ENCODE measurements around the gene ZNF14. TPM values are rescaled to one million over a fixed set of nuclear protein-coding genes. Genes with fewer than 3 reads are reported as not detected.
A peak's percentile ranks its signal among the peaks of the same experiment; 100 is the strongest.
"Not testable (repeated sequence)": the region's sequence is repeated elsewhere in the genome, so short reads cannot be mapped to it uniquely, and the experiment has no call there.

ZNF14 gene
- total RNA-seq, 2 experiments from 2014 or later = 8.4 TPM

DNA sequence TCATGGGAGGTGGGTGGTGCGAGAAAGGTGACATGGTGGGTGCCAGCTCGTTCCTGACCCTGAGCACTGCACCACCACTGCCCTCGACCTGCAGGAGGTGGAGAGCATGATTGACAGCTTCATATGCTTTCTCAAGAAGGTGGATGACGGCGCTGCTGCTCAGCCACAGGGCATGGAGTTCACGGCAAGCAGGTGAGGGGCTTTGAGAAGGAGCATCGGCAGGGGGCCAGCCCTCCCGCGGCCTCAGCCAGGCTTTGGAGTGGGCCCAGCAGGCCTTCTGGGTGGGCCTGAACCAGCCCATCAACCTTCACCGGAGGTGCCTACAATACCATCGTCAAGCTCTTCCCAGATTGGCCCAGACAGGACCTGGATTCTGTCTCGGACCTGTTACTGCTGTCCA is 18.9 kb upstream of the ZNF14 start:
- no peaks in the 10 kb centered on the region for H3K27me3 Mint-ChIP-seq (ENCODE audit: low read depth)
- H3K9me3 Mint-ChIP-seq = no peaks in the 10 kb centered on the region
- no peak overlapping the region for H3K4me3 Mint-ChIP-seq
- intact Hi-C loops (cut with micrococcal nuclease) = no loop called here
- no peaks in the 10 kb centered on the region for H3K4me1 Mint-ChIP-seq (ENCODE audit: low read depth)
- CTCF ChIA-PET = no interaction called here
- H3K27ac Mint-ChIP-seq = no peak overlapping the region
- no peaks in the 10 kb centered on the region for H3K36me3 Mint-ChIP-seq (ENCODE audit: low read depth)
- DNase-seq = no peak

DNA sequence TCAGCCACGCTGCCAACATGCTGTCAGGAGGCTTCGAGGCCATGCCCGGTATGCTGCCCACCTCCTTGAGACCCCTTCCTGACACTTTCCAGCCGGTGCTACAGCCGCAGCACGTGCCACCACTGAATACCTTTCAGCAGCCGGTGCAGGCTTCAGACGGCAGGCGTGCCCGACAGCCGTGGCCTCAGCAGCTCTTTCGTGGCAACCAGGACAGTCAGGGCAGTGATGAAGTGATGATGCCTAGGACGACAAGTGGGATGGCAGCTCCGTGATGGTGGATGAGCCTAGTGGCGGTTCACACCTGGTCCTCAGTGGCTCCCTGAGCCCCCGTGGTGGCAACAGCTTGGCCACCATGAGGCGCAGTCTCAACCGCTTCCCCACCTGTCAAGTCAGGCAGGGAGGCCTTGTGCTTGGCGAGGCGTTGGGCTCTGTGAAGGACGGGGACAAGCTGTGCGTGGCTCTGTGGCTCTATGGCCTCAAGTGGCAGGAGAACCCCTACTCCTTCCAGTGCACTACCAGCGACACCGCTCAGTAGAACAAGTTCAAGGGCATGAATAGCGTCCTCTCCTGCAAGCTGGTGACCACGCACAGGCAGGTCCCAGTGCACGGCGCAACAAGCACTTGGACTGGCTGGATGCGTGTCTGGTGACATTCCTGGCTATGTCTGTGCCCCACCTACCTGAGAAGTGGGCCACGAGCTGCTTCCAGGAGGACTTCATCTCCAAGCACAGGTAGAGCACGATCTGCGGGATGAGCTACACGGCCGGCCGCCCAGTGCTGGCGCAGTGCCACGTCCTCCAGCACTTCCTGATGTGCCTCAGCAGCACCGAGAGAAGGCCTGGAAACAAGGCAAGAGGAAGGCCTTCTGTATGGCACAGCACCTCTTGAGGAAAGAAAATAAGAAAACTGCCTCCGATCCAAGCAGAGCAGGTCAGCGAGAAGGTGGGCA is 18.2 kb upstream of the ZNF14 start:
- CTCF ChIA-PET = no interaction called here
- intact Hi-C loops (cut with micrococcal nuclease) = no loop called here
- no peak for DNase-seq
- H3K9me3 Mint-ChIP-seq = no peaks in the 10 kb centered on the region
- H3K4me1 Mint-ChIP-seq (ENCODE audit: low read depth) = no peaks in the 10 kb centered on the region
- H3K27me3 Mint-ChIP-seq (ENCODE audit: low read depth) = no peaks in the 10 kb centered on the region
- H3K4me3 Mint-ChIP-seq = no peak overlapping the region
- no peaks in the 10 kb centered on the region for H3K36me3 Mint-ChIP-seq (ENCODE audit: low read depth)
- no peak overlapping the region for H3K27ac Mint-ChIP-seq

DNA sequence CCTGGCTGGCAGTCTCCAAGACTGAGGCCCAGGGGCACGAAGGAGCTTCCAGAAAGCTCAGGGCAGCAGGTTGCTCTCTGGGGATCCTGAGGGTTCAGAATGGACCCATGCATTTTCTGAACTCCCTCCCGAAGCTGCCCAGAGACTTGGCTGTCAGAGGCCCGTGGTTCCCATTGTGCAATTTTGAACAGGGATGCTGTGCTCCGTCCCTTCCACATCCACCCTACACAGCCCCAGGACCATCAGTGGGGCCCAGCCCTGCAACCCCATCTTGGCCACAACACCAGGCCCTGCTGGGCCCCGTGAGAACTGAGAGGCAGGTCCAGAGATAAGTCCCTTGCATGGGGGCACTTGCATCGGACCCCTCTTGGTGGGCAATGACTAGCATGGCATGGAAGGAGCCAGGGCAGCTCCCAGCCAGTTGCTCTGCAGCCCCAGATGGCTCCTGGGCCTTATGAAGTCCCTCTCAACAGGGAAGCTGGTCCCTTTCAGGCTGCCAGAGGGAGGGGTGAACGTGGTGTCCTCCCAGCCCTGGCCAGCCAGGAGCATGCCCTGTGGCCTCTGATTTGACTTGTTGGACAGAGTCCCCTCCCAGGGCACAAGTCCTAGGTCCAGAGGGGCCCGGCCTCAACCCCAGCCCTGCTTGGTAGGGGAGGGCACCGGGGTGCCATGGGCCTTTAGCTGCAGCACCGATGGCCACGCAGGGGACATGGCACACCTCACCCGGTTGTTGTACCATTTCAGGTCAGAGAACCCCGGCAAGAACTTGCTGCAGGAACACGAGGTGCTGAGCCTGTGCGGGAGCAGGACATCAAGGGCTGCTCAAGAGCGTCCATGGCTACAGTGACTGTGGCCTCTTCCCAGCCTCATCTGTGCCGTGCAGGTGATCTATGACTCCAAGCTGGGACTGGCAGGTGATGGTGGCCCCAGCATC is 17.3 kb upstream of the ZNF14 start:
- Mint-ChIP-seq H3K9me3 (no peaks in the 10 kb centered on the region), H3K4me3 (no peak overlapping the region), H3K4me1 (ENCODE audit: low read depth) (no peaks in the 10 kb centered on the region), H3K36me3 (ENCODE audit: low read depth) (no peaks in the 10 kb centered on the region), H3K27ac (no peak overlapping the region), H3K27me3 (ENCODE audit: low read depth) (no peaks in the 10 kb centered on the region)
- no peak for DNase-seq
- CTCF ChIA-PET = no interaction called here
- intact Hi-C loops (cut with micrococcal nuclease) = no loop called here

DNA sequence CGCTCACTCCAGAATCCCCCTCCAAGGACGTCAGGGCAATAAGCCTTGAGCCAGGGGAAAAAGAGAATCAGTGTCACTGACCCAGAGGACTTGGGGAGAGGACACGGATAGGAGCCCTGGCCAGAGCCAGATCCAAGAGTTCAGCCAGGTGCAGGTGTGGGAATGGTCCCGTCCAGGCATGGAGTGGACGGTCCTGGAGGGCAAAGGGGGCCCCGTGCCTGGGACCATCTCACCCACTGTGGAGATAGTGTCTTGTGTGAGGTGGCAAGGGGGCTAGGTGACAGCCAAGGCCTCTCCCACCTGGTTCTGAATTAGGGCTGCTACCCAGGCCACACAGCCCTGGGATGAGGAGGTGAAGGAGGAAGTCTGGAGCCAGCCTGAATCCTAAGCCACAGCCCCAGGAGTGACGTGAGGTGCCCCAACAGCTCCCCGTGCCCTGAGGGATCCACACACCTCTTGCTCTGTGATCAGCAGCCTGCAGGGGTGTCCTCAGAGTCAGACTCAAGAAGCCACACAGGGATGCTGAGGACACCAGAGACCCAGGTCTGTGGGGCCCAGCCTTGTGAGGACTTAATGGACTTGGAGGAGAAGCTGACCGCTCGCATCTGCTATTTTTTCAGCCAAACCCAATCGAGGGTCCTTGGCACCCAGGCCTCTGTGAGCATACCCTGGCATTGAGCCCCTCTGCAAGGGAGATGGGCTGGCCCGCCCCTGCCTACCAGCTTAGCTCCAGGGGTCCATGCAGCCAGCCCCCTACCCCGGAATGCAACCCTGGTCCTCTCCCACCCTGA is 16.4 kb upstream of the ZNF14 start:
- no peak overlapping the region for H3K27ac Mint-ChIP-seq
- H3K4me1 Mint-ChIP-seq (ENCODE audit: low read depth) = no peaks in the 10 kb centered on the region
- H3K36me3 Mint-ChIP-seq (ENCODE audit: low read depth) = no peaks in the 10 kb centered on the region
- CTCF ChIA-PET = no interaction called here
- no peak for DNase-seq
- no peak overlapping the region for H3K4me3 Mint-ChIP-seq
- intact Hi-C loops (cut with micrococcal nuclease) = no loop called here
- no peaks in the 10 kb centered on the region for H3K27me3 Mint-ChIP-seq (ENCODE audit: low read depth)
- no peaks in the 10 kb centered on the region for H3K9me3 Mint-ChIP-seq

DNA sequence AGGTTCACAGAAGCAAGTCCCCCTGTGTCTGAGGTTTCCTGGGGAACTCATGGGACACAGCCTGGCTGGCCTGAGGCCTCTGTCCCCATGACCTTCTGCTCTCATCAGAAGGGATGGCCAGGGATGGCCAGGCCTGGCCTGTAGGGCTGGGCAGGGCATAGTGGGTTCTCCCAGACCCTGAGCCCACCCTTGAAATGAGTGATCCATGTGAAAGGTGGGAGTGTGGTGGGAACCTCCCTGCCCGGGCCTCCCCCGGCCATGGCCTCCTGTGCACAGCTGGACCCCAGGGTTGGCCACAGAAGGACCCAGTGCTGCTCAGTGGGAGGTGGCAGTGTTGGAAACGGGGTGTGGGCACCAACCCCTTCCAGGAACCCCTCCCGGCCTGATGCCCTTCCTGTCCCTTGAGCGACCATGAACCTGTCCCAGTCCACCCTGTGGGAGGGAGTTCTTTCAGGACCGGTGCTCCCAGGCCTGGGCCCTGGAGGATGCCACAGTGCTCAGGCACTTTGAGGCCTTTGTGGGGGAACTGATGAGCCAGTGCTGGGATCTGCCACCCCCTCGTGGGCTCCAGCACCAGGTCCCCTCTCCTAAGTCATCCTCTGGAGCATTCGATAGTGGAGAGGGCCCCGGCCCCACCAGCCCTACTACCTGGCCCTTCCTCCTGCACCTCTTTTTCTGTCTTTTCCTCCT is 15.5 kb upstream of the ZNF14 start:
- Mint-ChIP-seq H3K27me3 (ENCODE audit: low read depth) (no peaks in the 10 kb centered on the region), H3K27ac (no peak overlapping the region), H3K4me3 (no peak overlapping the region), H3K36me3 (ENCODE audit: low read depth) (no peaks in the 10 kb centered on the region), H3K9me3 (no peaks in the 10 kb centered on the region), H3K4me1 (ENCODE audit: low read depth) (no peaks in the 10 kb centered on the region)
- CTCF ChIA-PET = interaction anchor here (0.6 kb wide), 1 partner anchor 16 kb away, joined by 4 read pairs; no protein-coding TSS in a partner anchor
- intact Hi-C loops (cut with micrococcal nuclease) = no loop called here
- DNase-seq = no peak

DNA sequence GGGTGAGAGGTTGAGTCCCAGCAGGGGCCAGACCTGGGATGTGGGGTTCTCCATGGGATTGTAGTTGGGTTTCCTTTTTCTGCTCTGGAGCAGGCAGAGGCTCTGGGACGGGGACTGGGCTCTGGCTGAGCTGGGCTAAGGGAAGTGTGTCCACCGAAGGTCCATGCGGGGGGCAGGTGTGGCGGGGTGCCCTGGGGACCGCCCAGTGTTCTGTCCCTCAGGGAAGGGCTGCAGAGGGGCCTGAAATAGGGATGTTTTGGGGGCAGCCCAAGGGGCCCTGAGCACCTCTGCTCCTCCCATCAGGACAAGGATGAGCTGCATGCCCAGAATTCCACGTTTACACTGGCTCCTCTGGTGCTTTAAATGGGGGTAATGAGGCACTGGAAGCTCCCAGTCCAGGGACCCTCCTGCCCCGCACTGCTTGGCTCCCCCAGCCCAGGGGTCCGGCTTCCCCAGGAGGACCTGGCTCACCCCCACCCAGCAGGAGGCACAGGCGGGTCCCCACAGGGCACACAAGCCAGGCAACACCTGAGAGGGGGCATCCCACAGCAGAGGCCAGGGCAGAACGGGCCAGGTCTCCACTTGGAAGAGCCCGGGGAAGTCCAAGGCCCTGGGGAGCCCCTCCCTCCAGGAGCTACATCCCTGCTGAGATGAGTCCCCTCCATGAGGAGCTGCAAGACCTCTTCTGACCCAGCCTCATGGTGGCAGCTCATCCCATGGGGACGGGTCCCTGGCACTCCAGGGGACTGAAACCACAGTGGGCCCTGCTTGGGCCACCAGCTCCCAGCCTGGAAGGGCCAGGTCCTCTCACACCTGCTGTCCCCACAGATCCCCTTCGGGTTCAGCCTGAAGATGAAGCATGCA is 14.7 kb upstream of the ZNF14 start:
- no peaks in the 10 kb centered on the region for H3K27me3 Mint-ChIP-seq (ENCODE audit: low read depth)
- H3K9me3 Mint-ChIP-seq = no peaks in the 10 kb centered on the region
- no peak overlapping the region for H3K27ac Mint-ChIP-seq
- intact Hi-C loops (cut with micrococcal nuclease) = no loop called here
- H3K36me3 Mint-ChIP-seq (ENCODE audit: low read depth) = no peaks in the 10 kb centered on the region
- DNase-seq = no peak
- CTCF ChIA-PET = interaction anchor here (0.6 kb wide), 2 partner anchors 17 to 46 kb away, joined by 3 to 4 read pairs; no protein-coding TSS in a partner anchor
- no peak overlapping the region for H3K4me3 Mint-ChIP-seq
- no peaks in the 10 kb centered on the region for H3K4me1 Mint-ChIP-seq (ENCODE audit: low read depth)

DNA sequence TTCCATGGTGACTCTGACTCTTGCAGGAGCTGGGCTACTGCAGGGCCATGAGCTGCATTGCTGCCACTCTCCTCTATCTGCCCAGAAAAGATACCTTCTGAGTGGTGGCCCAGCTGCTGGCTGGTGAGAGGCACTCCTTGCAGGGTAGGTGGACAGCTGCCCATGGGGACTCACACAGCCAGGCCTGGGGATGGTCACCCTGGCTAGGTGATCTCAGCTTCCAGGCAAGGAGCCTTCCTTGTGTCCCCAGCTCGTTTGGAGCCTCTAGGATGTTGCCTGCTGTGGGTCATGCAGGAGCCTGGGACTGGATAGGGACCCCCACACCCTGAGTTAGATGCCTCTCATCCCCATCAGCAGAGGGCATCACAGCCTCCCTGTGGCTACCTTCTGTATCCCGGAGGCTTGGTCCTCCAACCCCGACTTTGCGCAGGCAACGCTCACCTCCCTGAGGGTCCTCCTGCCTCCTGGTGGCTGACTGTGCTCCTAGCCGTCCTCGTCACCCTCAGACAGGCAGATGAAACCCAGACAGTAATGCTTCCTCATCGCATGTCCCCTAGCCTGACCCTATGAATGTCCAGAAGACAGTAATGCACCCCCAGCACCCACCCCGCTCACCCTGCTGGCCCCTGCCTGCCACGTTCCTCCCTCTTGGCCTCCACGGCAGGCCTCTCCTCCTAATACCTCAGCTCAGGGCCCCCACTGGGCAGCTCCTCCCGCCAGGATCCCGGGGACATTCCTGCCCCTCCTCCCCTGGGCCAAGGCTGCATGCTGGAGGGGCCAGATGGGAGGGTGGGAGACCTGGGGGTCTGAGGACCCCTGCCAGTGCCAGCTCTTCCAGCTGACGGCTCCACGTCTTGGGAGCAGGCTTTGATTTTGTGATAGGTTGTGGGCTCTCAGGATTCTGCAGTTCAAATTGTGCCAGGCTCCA is 13.6 kb upstream of the ZNF14 start:
- no peak for DNase-seq
- intact Hi-C loops (cut with micrococcal nuclease) = no loop called here
- Mint-ChIP-seq H3K36me3 (ENCODE audit: low read depth) (no peaks in the 10 kb centered on the region), H3K4me3 (no peak overlapping the region), H3K27me3 (ENCODE audit: low read depth) (no peaks in the 10 kb centered on the region), H3K4me1 (ENCODE audit: low read depth) (no peaks in the 10 kb centered on the region), H3K9me3 (no peaks in the 10 kb centered on the region), H3K27ac (no peak overlapping the region)
- CTCF ChIA-PET = interaction anchor here (0.6 to 1.3 kb wide), 2 partner anchors 45 to 214 kb away, joined by 3 to 4 read pairs; no protein-coding TSS in a partner anchor

DNA sequence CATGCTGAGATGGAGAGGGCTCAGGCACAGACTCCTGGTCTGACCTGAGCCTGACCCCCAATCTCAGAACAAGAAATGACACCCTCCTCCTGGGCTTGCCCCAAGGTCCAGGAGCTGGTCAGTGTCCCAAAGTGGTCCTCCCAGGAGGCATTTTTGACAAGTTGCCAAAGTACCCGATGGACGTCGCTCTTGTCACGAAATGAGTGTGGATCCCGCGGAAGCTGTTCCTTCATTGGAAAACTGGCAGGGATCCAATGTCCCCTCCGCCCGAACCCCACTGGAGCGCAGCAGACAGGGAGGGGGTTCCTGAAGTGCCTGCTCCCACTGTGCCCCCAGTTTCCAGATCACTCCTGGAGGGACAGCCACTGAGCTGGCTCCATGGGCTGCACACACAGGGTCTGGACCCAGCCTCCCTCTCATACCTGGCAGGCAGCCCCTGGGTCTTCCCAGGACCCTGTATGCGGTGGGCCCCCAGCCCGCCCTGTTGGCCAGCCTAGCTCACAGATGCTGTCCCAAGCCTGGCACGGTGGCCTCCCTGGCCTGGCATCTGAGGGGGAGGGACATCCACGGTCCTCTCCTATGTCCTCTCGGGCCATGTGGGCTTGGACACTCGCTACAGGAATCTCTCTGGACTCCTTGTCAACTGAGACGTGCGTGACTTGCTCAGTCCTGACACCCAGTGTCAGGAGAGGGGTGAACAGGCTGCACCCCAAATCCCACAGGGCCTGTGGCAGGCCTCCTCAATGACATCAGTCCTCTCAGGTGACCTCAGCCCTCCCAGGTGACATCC is 12.8 kb upstream of the ZNF14 start:
- Mint-ChIP-seq H3K36me3 (ENCODE audit: low read depth) (no peaks in the 10 kb centered on the region), H3K9me3 (no peaks in the 10 kb centered on the region), H3K4me3 (no peak overlapping the region), H3K27ac (no peak overlapping the region), H3K27me3 (ENCODE audit: low read depth) (no peaks in the 10 kb centered on the region), H3K4me1 (ENCODE audit: low read depth) (no peaks in the 10 kb centered on the region)
- peak; percentile 21 for DNase-seq
- CTCF ChIA-PET = interaction anchor here (1.3 kb wide), 1 partner anchor 213 kb away, joined by 4 read pairs; no protein-coding TSS in a partner anchor
- intact Hi-C loops (cut with micrococcal nuclease) = no loop called here

DNA sequence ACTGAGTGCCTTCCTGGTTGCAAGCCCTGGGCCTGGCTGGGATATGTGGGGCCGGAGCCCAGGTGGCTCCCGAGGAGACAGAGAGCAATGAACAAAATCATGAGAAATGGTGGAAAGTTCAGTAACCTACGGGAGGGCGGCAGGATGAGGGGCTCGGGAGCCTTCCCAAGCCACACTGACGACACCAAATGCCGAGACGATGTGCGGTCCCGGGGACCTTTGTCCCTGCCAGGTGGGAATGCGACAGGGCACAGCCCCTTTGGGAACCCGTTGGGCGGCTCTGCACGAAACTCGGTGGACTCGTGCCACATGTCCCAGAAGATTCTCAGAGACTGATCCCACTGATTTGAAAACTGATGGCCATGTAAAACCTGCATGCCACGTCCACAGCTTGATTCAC is 11.7 kb upstream of the ZNF14 start:
- H3K36me3 Mint-ChIP-seq (ENCODE audit: low read depth) = no peaks in the 10 kb centered on the region

DNA sequence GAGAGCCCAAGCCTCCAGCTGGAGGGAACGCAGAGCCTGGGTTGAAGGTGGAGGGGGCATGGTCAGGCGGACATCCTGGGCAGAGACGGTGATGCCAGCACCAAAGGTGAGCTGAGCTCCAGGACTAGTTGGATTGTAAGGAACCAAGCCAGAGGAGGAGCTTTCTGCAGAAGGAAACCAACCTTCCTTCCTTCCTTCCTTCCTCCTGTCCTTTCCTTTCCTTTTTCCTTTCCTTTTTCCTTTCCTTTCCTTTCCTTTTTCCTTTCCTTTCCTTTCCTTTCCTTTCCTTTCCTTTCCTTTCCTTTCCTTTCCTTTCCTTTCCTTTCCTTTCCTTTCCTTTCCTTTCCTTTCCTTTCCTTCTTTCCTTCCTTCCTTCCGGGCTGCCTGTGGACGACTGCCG is 11.0 kb upstream of the ZNF14 start:
- H3K9me3 Mint-ChIP-seq; H3K4me1 Mint-ChIP-seq (ENCODE audit: low read depth); intact Hi-C loops (cut with micrococcal nuclease); H3K36me3 Mint-ChIP-seq (ENCODE audit: low read depth); H3K4me3 Mint-ChIP-seq; DNase-seq; CTCF ChIA-PET; H3K27ac Mint-ChIP-seq; H3K27me3 Mint-ChIP-seq (ENCODE audit: low read depth): not testable (repeated sequence)

More for the DNA sequence above, 11.7 kb upstream of the ZNF14 start:
- H3K27ac Mint-ChIP-seq = no peak overlapping the region
- intact Hi-C loops (cut with micrococcal nuclease) = no loop called here
- no peaks in the 10 kb centered on the region for H3K27me3 Mint-ChIP-seq (ENCODE audit: low read depth)
- CTCF ChIA-PET = no interaction called here
- H3K9me3 Mint-ChIP-seq = no peaks in the 10 kb centered on the region
- no peak for DNase-seq
- H3K4me1 Mint-ChIP-seq (ENCODE audit: low read depth) = no peaks in the 10 kb centered on the region
- no peak overlapping the region for H3K4me3 Mint-ChIP-seq
